Osteoblast (primary cell): ENCODE data around the gene CTSL. TPM values are rescaled to one million over a fixed set of nuclear protein-coding genes. Genes with fewer than 3 reads are reported as not detected.

Experiments used
- DNase-seq: peaks from one replicate; pipeline ENCODE4 v3.0.0; 2011; ENCODE audit warnings: low spot score, mixed read lengths; ENCODE audit not compliant: insufficient read length; ENCODE audit errors: missing footprints
- H2AFZ ChIP-seq: 2 replicates; pipeline ENCODE4 v1.6.0; 2011; ENCODE audit warnings: mild to moderate bottlenecking, low read length
- H3K27ac ChIP-seq: 2 replicates; pipeline ENCODE4 v1.5.1; 2011; ENCODE audit warnings: mild to moderate bottlenecking, low read depth, low read length, moderate library complexity
- H3K27me3 ChIP-seq: 2 replicates; pipeline ENCODE4 v1.6.0; 2012; ENCODE audit warnings: mild to moderate bottlenecking, control low read depth, inconsistent platforms, low read length, moderate library complexity; ENCODE audit not compliant: insufficient read depth
- H3K36me3 ChIP-seq: 2 replicates; pipeline ENCODE4 v1.5.1; 2011; ENCODE audit warnings: mild to moderate bottlenecking, low read length, control low read depth, moderate library complexity; ENCODE audit not compliant: insufficient read depth
- H3K4me1 ChIP-seq: 2 replicates; pipeline ENCODE4 v1.5.1; 2011; ENCODE audit warnings: mild to moderate bottlenecking, low read length, control low read depth, moderate library complexity; ENCODE audit not compliant: insufficient read depth
- H3K4me2 ChIP-seq: 2 replicates; pipeline ENCODE4 v1.6.0; 2011; ENCODE audit warnings: mild to moderate bottlenecking, low read length; ENCODE audit not compliant: insufficient read depth
- H3K4me3 ChIP-seq: fragments of 200-600 bp; sonication (generic); 3 replicates; pipeline ENCODE4 v1.5.1; 2012; ENCODE audit warnings: mild to moderate bottlenecking, low read length, inconsistent platforms; ENCODE audit not compliant: insufficient read depth
- H3K79me2 ChIP-seq: 2 replicates; pipeline ENCODE4 v1.6.0; 2012; ENCODE audit warnings: mild to moderate bottlenecking, low read length, control low read depth, inconsistent platforms; ENCODE audit not compliant: insufficient read depth
- H3K9me3 ChIP-seq: 2 replicates; pipeline ENCODE4 v1.5.1; 2011; ENCODE audit warnings: low read depth, low read length, control low read depth
- H4K20me1 ChIP-seq: 2 replicates; pipeline ENCODE4 v1.6.0; 2012; ENCODE audit warnings: mild to moderate bottlenecking, low read length, control low read depth; ENCODE audit not compliant: insufficient read depth
- CTCF ChIP-seq: IDR thresholded peaks from 2 replicates; pipeline ENCODE4 v1.5.1; 2011; ENCODE audit warnings: mild to moderate bottlenecking, low read depth, low read length, moderate library complexity; ENCODE audit errors: extremely low read depth
- total RNA-seq: library from RNA; depleted of rRNA; stranded (reverse); fragments of >200 nt; gene quantifications from 2 replicates; pipeline ENCODE4 v1.2.3, GENCODE V29; 2012

Gene CTSL
- total RNA-seq, 1 donor = 384 TPM

GRCh38 chr9:87739546-87739945 lies 13.6 kb downstream of the CTSL start:
- no peak overlapping the region for H2AFZ ChIP-seq
- no peak overlapping the region for H3K4me2 ChIP-seq
- peaks cover 6% of the 10 kb centered on the region for H3K9me3 ChIP-seq
- DNase-seq = no peak
- TF ChIP-seq CTCF = no peak
- no peaks in the 10 kb centered on the region for H3K79me2 ChIP-seq
- H3K36me3 ChIP-seq = no peaks in the 10 kb centered on the region
- H3K4me3 ChIP-seq = no peak overlapping the region
- no peak overlapping the region for H3K27ac ChIP-seq
- H3K4me1 ChIP-seq = no peaks in the 10 kb centered on the region
- H3K27me3 ChIP-seq = no peaks in the 10 kb centered on the region
- H4K20me1 ChIP-seq = no peaks in the 10 kb centered on the region

- Histone ChIP-seq H3K4me3 (no peak overlapping the region), H4K20me1 (no peaks in the 10 kb centered on the region), H3K4me2 (no peak overlapping the region), H3K9me3 (peaks cover 6% of the 10 kb centered on the region), H3K36me3 (no peaks in the 10 kb centered on the region), H3K27ac (no peak overlapping the region), H3K27me3 (no peaks in the 10 kb centered on the region), H3K79me2 (no peaks in the 10 kb centered on the region), H2AFZ (no peak overlapping the region), H3K4me1 (no peaks in the 10 kb centered on the region)
- no peak for TF ChIP-seq CTCF
- DNase-seq = no peak
Measured at GRCh38 chr9:87740209-87740608, 14.3 kb downstream of the CTSL start.

- H3K79me2 ChIP-seq = no peaks in the 10 kb centered on the region
- H3K4me3 ChIP-seq = no peak overlapping the region
- H3K36me3 ChIP-seq = no peaks in the 10 kb centered on the region
- no peak overlapping the region for H3K27ac ChIP-seq
- H3K27me3 ChIP-seq = no peaks in the 10 kb centered on the region
- peaks cover 6% of the 10 kb centered on the region for H3K9me3 ChIP-seq
- no peaks in the 10 kb centered on the region for H4K20me1 ChIP-seq
- no peak overlapping the region for H2AFZ ChIP-seq
- no peak overlapping the region for H3K4me2 ChIP-seq
- TF ChIP-seq CTCF = no peak
- no peak for DNase-seq
- H3K4me1 ChIP-seq = no peaks in the 10 kb centered on the region
Measured at GRCh38 chr9:87741326-87741725, 15.4 kb downstream of the CTSL start.

- H4K20me1 ChIP-seq = no peaks in the 10 kb centered on the region
- peak overlapping the region; percentile 23 for H3K4me2 ChIP-seq
- no peaks in the 10 kb centered on the region for H3K36me3 ChIP-seq
- H3K4me1 ChIP-seq = no peaks in the 10 kb centered on the region
- no peak overlapping the region for H3K27ac ChIP-seq
- no peak for DNase-seq
- TF ChIP-seq CTCF = no peak
- H3K27me3 ChIP-seq = no peaks in the 10 kb centered on the region
- peak overlapping the region; percentile 32 for H2AFZ ChIP-seq
- H3K4me3 ChIP-seq = no peak overlapping the region
- no peaks in the 10 kb centered on the region for H3K79me2 ChIP-seq
- peaks cover 6% of the 10 kb centered on the region for H3K9me3 ChIP-seq
Measured at GRCh38 chr9:87741891-87742290, 16.0 kb downstream of the CTSL start.
